Fibroblast of peridontal ligament (primary cell): Measurements from ENCODE around the gene CORO2B.
A peak's percentile ranks its signal among the peaks of the same experiment; 100 is the strongest.

Source experiments
- DNase-seq: peaks from one replicate; pipeline ENCODE4 v3.0.0-alpha.2; 2010; ENCODE audit errors: extremely low read depth

The CORO2B gene

GRCh38 chr15:68592054-68592453, 13.3 kb downstream of the CORO2B start:
- no peak for DNase-seq

GRCh38 chr15:68592544-68592943, 13.8 kb downstream of the CORO2B start:
- DNase-seq, result no peak

DNA sequence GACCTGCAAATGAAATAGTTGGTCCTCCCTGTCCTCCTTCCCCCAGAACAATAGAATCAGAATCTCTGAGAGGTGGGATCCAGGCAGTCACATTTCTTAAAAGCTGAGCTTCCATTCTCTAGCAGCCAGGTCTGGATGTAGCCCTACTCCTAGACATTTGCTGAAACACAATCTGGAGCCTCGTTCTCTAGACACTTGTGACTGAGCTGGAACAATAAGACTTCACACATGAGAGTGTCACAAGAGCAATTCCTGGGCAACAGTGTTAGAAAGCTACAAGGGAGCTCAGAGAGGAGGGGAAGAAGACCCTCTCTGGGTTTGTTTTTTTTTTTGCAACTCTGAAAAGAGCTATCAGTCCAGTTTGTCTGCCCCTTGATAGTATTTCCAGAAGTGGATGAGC, 14.5 kb downstream of the CORO2B start:
- DNase-seq, result no peak

GRCh38 chr15:68593828-68594532, 15.2 kb downstream of the CORO2B start:
- DNase-seq, result no peak

DNA sequence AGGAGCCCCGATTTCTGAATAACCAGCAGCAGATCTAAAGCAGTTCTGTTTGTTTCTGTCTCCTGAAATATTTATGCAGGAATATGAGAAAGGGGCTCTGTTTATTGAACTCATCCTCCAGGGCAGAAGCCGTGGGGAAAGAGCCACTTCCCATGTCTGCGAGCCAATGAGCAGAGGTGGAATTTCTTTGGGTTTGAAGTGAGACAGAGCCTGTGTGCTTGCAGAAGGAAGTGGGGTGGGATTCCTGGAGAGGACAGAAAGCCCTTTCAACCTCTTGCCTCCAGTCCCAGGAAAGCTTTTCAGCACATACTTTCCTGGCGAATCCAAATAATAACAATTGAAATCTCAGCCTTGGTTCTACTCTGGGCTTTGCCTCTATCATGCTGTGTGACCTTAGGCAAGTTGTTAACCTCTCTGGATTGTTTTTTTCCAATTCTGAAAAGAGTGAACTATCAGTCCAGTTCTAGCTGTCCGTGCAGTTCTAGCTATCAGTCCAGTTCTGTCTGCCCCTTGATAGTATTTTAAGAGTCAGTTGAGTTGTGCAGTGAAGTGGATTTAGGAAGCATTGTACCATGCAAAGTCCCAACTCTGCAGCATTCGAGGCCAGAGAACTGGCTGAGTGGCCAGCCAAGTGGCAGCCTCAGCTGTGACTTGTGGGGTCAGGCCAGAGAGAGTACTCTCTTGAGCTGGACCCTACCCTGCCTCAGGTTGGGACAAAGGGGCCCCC, 15.9 kb downstream of the CORO2B start:
- no peak for DNase-seq

GRCh38 chr15:68595260-68595564, 16.4 kb downstream of the CORO2B start:
- no peak for DNase-seq

DNA sequence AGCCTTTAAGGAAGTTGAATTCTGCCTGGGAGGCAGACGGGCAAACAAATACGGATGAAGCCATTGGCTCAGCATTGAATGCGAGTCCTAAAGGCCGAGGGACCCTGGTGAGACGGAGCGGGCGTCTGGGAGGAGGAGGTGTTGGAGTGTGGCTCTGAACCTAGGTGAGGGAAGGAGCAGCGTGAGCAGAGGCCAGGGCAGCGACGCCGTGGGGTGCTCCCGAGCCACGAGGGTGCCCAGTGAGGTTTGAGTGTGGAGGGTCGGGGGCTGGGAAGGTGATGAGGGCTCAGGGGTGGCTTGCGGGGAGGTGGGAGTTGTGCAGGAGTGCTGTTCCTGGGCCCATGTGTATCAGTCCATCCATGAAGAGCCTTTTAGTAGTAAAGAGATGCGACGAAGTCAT, 17.0 kb downstream of the CORO2B start:
- DNase-seq, result no peak

GRCh38 chr15:68596691-68597090, 17.9 kb downstream of the CORO2B start:
- DNase-seq, result no peak

GRCh38 chr15:68597581-68597980, 18.8 kb downstream of the CORO2B start:
- DNase-seq, result no peak

DNA sequence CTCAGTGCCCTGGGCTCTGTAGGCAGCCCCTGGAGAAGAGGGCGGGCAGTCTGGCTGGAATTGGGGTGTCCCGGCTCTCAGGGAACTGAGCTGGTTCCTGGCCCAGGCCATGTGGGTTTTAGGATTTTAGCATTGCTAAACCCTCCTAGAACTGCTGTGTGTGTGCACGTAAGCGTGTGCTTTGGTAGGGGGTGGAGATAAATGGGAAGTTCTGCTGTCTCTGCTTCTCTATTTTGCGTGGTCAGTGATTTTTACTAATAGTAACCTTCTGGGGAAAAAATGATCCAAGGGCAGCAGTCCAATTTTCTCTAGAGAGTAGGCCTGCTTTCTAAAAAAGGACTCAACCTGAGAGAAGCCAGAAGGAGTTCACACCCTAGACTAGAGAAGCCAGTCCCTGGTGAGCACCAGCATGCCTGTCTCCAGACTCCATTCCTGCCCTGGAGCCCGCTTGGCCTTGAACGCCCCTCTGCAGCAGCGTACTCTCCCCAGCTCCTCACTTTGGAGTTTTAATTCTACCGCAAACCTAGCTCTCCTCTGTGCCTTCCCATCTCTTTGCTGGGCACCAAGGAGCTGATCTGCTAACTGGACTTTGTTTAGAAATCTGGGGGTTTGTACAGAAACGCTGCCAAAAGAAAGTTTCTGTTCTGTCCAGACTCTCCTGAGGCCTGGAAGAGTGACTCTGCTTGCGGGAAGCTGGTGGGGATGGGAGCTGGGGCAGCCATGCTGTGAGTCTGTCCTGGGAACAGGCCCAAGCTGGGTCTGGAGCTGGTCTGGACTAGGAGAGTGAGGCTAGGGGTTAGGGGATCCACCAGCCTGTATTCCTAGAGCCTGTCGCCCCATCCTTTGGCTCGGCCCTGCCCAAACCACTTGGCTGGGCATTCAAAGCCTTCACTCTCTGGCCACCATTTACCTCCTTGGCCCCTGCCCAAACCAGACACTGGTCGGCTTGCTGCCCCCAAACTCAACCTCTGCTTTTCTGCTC, 19.7 kb downstream of the CORO2B start:
- peak; percentile 52 for DNase-seq

DNA sequence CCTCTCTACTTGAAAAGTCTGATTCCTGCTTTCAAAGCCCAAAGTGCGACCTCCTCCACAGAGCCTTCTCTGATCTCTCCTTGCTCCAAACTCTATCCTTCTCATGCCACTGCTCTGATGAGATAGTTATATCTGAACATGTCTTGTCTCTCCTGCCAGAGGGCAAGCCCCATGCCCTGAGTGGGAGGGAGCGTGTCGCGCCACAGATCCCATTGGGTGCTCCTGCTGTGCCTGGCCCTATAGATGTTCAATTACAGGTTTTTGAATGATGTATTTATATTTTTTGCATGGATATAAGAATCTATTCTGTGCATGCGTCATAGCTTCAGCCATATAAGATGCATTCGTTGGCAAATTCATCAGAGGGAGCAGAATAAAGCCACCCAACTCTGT, 20.4 kb downstream of the CORO2B start:
- DNase-seq, result no peak

DNA sequence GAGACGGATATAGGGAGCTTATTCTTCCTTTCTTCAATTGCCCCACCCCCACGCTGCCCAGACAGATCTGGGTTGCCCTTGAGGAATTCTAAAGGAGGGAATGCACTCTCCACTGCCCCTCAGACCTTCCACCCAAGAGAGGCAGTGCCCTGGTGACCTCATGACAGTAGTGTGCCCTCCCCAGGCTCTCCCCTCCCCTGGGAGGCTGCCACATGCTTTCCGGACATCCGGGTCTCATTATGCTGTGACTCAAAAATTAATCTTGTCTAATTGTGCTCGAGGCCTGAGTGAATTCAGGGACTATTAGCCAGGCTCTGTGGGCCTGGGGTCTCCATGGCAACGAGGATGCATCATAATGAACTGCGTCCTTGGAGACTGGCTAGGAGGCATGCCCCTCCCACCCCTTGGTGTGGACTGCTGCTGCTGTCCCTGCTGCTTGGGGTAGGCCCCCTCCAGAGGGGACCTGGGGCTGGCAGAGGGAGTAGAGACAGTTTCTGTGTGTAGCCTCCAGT, 20.8 kb downstream of the CORO2B start:
- peak; percentile 60 for DNase-seq

DNA sequence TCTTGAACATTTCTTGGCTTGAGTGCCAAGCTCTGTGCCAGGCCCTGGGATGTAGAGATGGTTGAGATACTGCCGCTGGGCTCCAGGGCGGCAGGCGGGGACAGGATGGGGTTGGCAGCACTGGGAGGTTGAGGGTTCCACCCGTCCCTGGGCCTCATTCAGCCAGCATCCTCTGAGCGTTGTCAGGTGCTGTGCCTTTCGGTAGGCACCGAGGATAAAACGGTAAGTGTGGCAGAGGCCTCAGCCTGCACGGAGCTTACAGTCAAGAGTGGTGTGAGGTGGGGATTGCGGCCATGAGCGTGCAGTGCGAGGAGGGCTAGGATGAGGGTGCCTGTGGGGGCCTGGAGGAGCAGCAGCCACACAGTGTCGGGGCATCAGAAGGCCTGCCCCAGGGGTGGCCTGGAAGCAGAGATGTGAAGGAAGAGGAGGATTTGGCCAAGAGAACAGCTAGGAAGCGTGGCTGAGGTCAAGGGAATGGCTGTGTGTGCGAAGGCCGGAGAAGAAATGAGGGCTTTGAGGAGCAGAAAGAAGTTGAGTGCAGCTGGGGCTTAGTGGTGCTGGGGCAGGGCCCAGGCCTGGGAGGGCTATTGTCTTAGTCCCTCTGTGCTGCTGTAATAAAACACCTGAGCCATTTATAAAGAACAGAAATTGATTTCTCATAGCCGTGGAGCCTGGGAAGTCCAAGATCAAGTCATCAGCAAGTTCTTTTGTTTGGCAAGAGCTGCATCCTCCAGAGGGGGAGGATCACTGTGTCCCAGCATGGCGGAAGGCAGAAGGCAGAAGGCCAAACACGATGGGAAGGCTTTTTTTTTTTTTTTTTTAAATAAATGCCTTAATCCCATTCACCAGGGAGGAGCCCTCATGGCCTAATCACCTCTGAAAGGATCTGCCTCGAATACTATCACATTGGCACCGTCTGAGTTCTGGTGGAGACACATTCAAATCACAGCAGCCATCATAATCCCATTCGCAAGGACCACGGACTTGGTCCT, 22.7 kb downstream of the CORO2B start:
- DNase-seq, result no peak

- DNase-seq, result no peak
Observed at GRCh38 chr15:68602459-68603215, 23.8 kb downstream of the CORO2B start.

GRCh38 chr15:68603216-68603595, 24.4 kb downstream of the CORO2B start:
- no peak for DNase-seq

GRCh38 chr15:68603951-68604350, 25.2 kb downstream of the CORO2B start:
- DNase-seq, result no peak

DNA sequence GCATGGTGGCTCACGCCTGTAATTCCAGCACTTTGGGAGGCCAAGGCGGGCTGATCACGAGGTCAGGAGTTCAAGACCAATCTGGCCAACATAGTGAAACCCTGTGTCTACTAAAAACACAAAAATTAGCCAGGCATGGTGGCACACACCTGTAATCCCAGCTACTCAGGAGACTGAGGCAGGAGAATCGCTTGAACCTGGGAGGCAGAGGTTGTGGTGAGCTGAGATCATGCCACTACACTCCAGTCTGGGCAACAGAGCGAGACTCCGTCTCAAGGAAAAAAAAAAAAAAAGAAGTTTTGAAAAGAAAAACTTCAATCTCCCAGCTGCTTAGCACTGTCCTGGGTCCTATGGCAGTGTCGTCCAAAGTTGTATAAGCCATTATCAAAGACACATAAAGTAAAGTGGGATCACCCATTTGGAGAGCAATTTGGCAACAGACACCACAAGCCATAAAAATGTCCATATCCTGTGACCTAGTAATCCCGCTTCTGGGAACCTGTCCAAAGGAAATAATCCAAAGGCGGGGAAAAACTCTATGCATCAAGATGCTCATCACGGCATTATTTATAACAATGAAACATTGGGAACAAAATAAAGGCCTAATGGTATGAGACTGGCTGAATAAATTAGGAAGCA, 26.2 kb downstream of the CORO2B start:
- peak; percentile 86 for DNase-seq

DNA sequence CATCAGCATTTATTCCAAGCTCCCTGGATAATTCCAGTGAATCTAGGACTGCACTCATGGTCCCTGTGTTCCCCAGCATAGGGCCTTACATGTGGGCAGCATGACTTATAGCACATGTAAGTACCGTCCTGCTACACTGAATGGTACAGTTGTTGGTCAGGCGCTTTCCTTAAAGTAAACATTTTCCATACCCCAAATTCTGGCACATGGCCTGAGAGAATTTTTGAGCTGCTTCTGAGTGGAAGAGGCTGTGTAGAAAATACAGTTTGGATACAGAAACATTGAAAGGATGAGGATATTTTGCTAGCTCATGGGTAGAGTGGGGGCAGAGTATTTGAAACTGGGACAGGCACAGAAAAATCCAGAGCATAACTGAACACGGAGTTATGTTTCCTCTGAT, 27.6 kb downstream of the CORO2B start:
- DNase-seq, result peak; percentile 60

DNA sequence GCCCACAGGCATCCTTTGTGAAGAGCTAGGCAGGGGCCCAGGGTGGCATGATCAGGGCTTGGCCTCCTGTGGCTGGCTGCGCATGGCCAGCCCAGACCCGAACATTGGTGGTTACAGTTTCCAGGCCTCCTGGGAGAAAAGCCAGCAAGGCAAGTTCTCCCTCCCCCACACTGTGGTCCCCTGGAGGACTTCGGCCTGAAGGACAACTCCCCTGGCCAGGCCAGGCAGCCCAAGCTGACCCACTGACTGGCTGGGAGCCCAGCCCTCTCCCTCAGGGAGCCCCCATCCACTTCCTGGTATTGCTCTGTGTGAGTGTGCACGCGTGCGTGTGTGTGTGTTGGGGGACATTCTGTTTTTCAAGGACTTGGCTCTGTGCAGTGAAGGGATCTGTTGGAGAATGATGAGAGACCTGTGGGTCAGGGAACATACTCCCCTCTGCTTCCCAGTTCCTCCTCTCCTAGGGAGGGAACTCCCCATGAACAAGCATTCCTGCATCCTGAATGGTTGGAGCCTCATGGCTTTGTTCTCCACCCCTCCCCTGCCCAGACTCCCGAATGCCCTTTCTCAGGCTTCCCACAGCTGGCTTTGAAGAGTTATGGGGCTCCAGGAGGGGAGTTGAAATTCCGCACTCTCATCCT, 29.5 kb downstream of the CORO2B start:
- peak; percentile 46 for DNase-seq
